ENCODE results near the gene IFNLR1. TPM values are rescaled to one million over a fixed set of nuclear protein-coding genes. Genes with fewer than 3 reads are reported as not detected.

The IFNLR1 gene
- total and polyA plus RNA-seq, 2 experiments from 2014 or later: 6.4 to 7.5 TPM

- TF ChIP-seq, protein P1, sequence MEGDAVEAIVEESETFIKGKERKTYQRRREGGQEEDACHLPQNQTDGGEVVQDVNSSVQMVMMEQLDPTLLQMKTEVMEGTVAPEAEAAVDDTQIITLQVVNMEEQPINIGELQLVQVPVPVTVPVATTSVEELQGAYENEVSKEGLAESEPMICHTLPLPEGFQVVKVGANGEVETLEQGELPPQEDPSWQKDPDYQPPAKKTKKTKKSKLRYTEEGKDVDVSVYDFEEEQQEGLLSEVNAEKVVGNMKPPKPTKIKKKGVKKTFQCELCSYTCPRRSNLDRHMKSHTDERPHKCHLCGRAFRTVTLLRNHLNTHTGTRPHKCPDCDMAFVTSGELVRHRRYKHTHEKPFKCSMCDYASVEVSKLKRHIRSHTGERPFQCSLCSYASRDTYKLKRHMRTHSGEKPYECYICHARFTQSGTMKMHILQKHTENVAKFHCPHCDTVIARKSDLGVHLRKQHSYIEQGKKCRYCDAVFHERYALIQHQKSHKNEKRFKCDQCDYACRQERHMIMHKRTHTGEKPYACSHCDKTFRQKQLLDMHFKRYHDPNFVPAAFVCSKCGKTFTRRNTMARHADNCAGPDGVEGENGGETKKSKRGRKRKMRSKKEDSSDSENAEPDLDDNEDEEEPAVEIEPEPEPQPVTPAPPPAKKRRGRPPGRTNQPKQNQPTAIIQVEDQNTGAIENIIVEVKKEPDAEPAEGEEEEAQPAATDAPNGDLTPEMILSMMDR (IDR thresholded peaks at IDR 0.05; ENCODE audit: poor library complexity): no peak
- TF ChIP-seq EZH2phosphoT487 (IDR thresholded peaks at IDR 0.05; ENCODE audit: low read depth, severe bottlenecking, unreplicated experiment) (no peak), EZH2 (IDR thresholded peaks at IDR 0.05; ENCODE audit: borderline replicate concordance) (no peak)
- no peak overlapping the region for H3K4me3 ChIP-seq
- H3K36me3 ChIP-seq (replicated peaks; ENCODE audit: insufficient read depth, low read depth): no peaks in the 10 kb centered on the region
- H3K9me3 ChIP-seq (ENCODE audit: low read depth): no peaks in the 10 kb centered on the region
- no peak overlapping the region for H3K4me2 ChIP-seq
- no peaks in the 10 kb centered on the region for H3K9me2 ChIP-seq (replicated peaks; ENCODE audit: insufficient read depth)
- no peak overlapping the region for H2AFZ ChIP-seq
- H3K27me3 ChIP-seq: no peaks in the 10 kb centered on the region
- WGBS (ENCODE audit: low lambda C conversion rate, missing lambda C conversion rate): 98% methylated on average over 3 of the region's 3 CpGs
- DNase-seq (ENCODE audit: low spot score): no peak
- no peak overlapping the region for H3K27ac ChIP-seq
- H3K4me1 ChIP-seq (ENCODE audit: insufficient read depth): peaks cover 11% of the 10 kb centered on the region
- no peaks in the 10 kb centered on the region for H3K79me2 ChIP-seq
- H4K20me1 ChIP-seq (ENCODE audit: insufficient read depth, poor library complexity, severe bottlenecking): no peaks in the 10 kb centered on the region
Observed at GRCh38 chr1:24231701-24232100, 44.6 kb upstream of the IFNLR1 start.

DNA sequence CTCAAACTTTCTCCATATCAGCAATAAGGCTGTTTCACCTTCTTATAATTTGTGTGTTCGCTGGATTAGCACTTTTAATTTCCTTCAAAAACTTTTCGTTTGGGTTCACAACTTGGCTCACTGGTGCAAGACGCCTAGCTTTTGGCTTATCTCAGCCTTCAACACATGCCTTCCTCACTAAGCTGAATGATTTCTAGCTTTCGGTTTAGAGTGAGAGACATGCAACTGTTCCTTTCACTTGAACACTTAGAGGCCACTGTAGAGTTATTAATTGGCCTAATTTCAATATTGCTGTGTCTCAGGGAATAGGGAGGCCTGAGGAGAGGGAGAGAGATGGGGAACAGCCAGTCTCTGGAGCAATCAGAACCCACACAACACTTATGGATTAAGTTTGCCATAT lies 41.2 kb upstream of the IFNLR1 start:
- 80% methylated on average over 4 of the region's 4 CpGs for WGBS (ENCODE audit: low lambda C conversion rate, missing lambda C conversion rate)
- H3K27ac ChIP-seq: no peak overlapping the region
- H3K4me1 ChIP-seq (ENCODE audit: insufficient read depth): no peaks in the 10 kb centered on the region
- H2AFZ ChIP-seq: no peak overlapping the region
- DNase-seq (ENCODE audit: low spot score): no peak
- TF ChIP-seq EZH2 (IDR thresholded peaks at IDR 0.05; ENCODE audit: borderline replicate concordance) (no peak), EZH2phosphoT487 (IDR thresholded peaks at IDR 0.05; ENCODE audit: low read depth, severe bottlenecking, unreplicated experiment) (no peak)
- TF ChIP-seq, protein P1 (IDR thresholded peaks at IDR 0.05; ENCODE audit: poor library complexity): no peak
- H3K4me3 ChIP-seq: no peak overlapping the region
- no peak overlapping the region for H3K4me2 ChIP-seq
- H3K27me3 ChIP-seq: no peaks in the 10 kb centered on the region
- H4K20me1 ChIP-seq (ENCODE audit: insufficient read depth, poor library complexity, severe bottlenecking): no peaks in the 10 kb centered on the region
- no peaks in the 10 kb centered on the region for H3K79me2 ChIP-seq
- H3K9me2 ChIP-seq (replicated peaks; ENCODE audit: insufficient read depth): no peaks in the 10 kb centered on the region
- H3K36me3 ChIP-seq (replicated peaks; ENCODE audit: insufficient read depth, low read depth): no peaks in the 10 kb centered on the region
- H3K9me3 ChIP-seq (ENCODE audit: low read depth): no peaks in the 10 kb centered on the region

- WGBS (ENCODE audit: low lambda C conversion rate, missing lambda C conversion rate): 86% methylated on average over 5 of the region's 5 CpGs
Observed at GRCh38 chr1:24226749-24227148, 39.7 kb upstream of the IFNLR1 start.

DNA sequence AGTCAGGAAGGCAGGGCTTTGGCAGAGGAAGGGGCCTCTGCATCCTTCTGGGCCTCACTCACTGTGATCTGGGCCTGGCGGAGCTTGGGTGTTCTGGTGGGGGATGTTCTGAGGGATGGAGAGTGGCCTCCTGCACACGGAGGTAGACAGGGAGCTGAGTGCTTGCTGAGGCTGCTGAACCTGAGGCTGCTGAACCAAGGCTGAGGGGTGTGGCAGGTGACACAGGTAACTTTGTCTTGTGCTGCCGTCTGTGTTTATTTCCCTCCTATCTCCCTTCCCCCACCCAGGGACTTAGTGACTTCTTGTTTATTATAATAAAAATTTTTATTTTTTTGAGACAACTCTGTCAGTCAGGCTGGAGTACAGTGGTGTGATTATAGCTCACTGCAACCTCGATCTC lies 37.7 kb upstream of the IFNLR1 start:
- WGBS (ENCODE audit: low lambda C conversion rate, missing lambda C conversion rate): 79% methylated on average over 4 of the region's 4 CpGs
- no peak overlapping the region for H2AFZ ChIP-seq
- H3K4me3 ChIP-seq: no peak overlapping the region
- H3K4me2 ChIP-seq: no peak overlapping the region
- H3K4me1 ChIP-seq (ENCODE audit: insufficient read depth): peaks cover 6% of the 10 kb centered on the region
- no peaks in the 10 kb centered on the region for H3K9me2 ChIP-seq (replicated peaks; ENCODE audit: insufficient read depth)
- no peaks in the 10 kb centered on the region for H3K27me3 ChIP-seq
- no peaks in the 10 kb centered on the region for H3K36me3 ChIP-seq (replicated peaks; ENCODE audit: insufficient read depth, low read depth)
- H4K20me1 ChIP-seq (ENCODE audit: insufficient read depth, poor library complexity, severe bottlenecking): no peaks in the 10 kb centered on the region
- TF ChIP-seq, protein P1 (IDR thresholded peaks at IDR 0.05; ENCODE audit: poor library complexity): no peak
- no peak for TF ChIP-seq EZH2 (IDR thresholded peaks at IDR 0.05; ENCODE audit: borderline replicate concordance)
- DNase-seq (ENCODE audit: low spot score): no peak
- no peaks in the 10 kb centered on the region for H3K9me3 ChIP-seq (ENCODE audit: low read depth)
- no peaks in the 10 kb centered on the region for H3K79me2 ChIP-seq
- H3K27ac ChIP-seq: no peak overlapping the region

More at GRCh38 chr1:24226749-24227148, 39.7 kb upstream of the IFNLR1 start:
- Histone ChIP-seq H3K4me1 (ENCODE audit: insufficient read depth) (peaks cover 6% of the 10 kb centered on the region), H3K79me2 (no peaks in the 10 kb centered on the region), H4K20me1 (ENCODE audit: insufficient read depth, poor library complexity, severe bottlenecking) (no peaks in the 10 kb centered on the region), H3K4me2 (no peak overlapping the region), H3K36me3 (replicated peaks; ENCODE audit: insufficient read depth, low read depth) (no peaks in the 10 kb centered on the region), H3K27me3 (no peaks in the 10 kb centered on the region), H3K9me2 (replicated peaks; ENCODE audit: insufficient read depth) (no peaks in the 10 kb centered on the region), H2AFZ (no peak overlapping the region), H3K4me3 (no peak overlapping the region), H3K27ac (no peak overlapping the region), H3K9me3 (ENCODE audit: low read depth) (no peaks in the 10 kb centered on the region)
- no peak for TF ChIP-seq EZH2phosphoT487 (IDR thresholded peaks at IDR 0.05; ENCODE audit: low read depth, severe bottlenecking, unreplicated experiment)
- DNase-seq (ENCODE audit: low spot score): no peak
